Measurements from ENCODE around the gene CPVL. TPM values are rescaled to one million over a fixed set of nuclear protein-coding genes. Genes with fewer than 3 reads are reported as not detected.

Gene CPVL
- total RNA-seq, 1 experiment from 2014 or later, result 62.7 TPM

DNA sequence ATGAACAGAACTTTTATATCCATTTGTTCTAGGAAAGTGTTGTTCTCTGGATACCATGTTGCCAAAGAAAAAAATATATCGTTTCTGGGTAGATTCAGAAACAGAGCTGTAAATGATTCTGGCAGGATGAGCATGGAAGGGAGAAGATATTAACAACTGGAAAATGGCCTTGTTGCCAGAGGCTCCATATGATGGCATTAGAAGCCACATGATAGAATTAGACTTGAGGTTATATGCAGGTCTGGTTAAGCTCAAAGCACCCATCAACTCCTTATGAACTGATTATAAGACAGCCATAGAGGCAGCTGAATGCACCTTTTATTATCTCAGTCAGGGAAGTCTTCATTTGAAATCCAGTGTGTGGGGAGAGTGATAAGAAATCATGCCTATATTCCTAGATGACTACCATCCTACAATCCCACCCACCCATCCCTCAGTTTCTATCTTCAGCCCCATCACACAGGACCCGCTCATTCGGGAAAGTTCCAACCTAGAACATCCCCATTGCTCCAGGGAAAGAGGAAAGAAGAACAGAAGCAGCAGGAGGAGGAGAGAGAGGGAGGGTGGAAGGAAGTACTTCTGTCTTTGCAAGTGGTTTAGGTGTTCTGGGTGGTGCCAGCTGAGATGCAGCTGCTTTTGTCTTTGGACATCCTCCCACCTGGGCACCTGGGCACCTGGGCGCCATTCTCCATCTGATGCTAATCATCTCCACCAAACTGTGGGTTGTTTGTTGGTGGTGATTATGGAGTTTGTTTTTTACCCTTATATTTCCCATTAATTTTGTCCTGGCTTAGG is 162.7 kb downstream of the CPVL start:
- BruUV-seq (replicated peaks), result no TSS peak
- no peak for DNase-seq
- H3K27ac Mint-ChIP-seq (ENCODE audit: unreplicated experiment), result peak overlapping the region; percentile 18
- peaks cover 5% of the 10 kb centered on the region for H3K36me3 Mint-ChIP-seq (ENCODE audit: insufficient read depth, unreplicated experiment)
- intact Hi-C loops (cut with micrococcal nuclease; ENCODE audit: unreplicated experiment), result no loop called here
- H3K9me3 Mint-ChIP-seq (ENCODE audit: low read depth, unreplicated experiment), result no peaks in the 10 kb centered on the region
- H3K4me1 Mint-ChIP-seq (ENCODE audit: low read depth, unreplicated experiment), result peaks cover 48% of the 10 kb centered on the region
- H3K4me3 Mint-ChIP-seq (ENCODE audit: low read depth, unreplicated experiment), result no peak overlapping the region
- TF ChIP-seq, protein P1, sequence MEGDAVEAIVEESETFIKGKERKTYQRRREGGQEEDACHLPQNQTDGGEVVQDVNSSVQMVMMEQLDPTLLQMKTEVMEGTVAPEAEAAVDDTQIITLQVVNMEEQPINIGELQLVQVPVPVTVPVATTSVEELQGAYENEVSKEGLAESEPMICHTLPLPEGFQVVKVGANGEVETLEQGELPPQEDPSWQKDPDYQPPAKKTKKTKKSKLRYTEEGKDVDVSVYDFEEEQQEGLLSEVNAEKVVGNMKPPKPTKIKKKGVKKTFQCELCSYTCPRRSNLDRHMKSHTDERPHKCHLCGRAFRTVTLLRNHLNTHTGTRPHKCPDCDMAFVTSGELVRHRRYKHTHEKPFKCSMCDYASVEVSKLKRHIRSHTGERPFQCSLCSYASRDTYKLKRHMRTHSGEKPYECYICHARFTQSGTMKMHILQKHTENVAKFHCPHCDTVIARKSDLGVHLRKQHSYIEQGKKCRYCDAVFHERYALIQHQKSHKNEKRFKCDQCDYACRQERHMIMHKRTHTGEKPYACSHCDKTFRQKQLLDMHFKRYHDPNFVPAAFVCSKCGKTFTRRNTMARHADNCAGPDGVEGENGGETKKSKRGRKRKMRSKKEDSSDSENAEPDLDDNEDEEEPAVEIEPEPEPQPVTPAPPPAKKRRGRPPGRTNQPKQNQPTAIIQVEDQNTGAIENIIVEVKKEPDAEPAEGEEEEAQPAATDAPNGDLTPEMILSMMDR (IDR thresholded peaks at IDR 0.05; ENCODE audit: unreplicated experiment), result no peak
- CTCF ChIA-PET, result interaction anchor here (0.8 to 1.5 kb wide), 2 partner anchors 19 to 27 kb away, joined by 4 to 6 read pairs; no protein-coding TSS in a partner anchor
- no peaks in the 10 kb centered on the region for H3K27me3 Mint-ChIP-seq (ENCODE audit: unreplicated experiment)

DNA sequence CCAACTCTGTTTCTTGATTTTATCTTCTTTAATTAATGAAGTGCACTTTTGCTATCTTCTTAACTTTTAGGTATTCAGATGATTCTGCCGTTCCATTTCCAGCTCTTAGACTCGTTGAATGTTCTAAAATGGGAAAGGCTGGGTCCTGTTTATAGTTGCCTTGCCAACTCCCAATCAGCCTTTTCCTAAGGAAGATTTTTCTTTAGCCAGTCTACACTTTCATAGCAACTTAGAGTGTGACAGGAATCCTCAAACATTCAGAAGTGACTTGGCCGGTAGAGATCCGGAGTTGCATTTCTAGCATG is 165.2 kb downstream of the CPVL start:
- no TSS peak for BruUV-seq (replicated peaks)
- CTCF ChIA-PET, result interaction anchor here (0.7 to 1.2 kb wide), 4 partner anchors 25 to 116 kb away, joined by 3 to 4 read pairs (median 4); no protein-coding TSS in a partner anchor
- intact Hi-C loops (cut with micrococcal nuclease; ENCODE audit: unreplicated experiment), result no loop called here
- no peak for DNase-seq
- Mint-ChIP-seq H3K27me3 (ENCODE audit: unreplicated experiment) (no peaks in the 10 kb centered on the region), H3K4me1 (ENCODE audit: low read depth, unreplicated experiment) (peaks cover 37% of the 10 kb centered on the region), H3K4me3 (ENCODE audit: low read depth, unreplicated experiment) (no peak overlapping the region), H3K9me3 (ENCODE audit: low read depth, unreplicated experiment) (no peaks in the 10 kb centered on the region), H3K36me3 (ENCODE audit: insufficient read depth, unreplicated experiment) (peaks cover 5% of the 10 kb centered on the region), H3K27ac (ENCODE audit: unreplicated experiment) (no peak overlapping the region)
- TF ChIP-seq, protein P1 (IDR thresholded peaks at IDR 0.05; ENCODE audit: unreplicated experiment), result no peak

DNA sequence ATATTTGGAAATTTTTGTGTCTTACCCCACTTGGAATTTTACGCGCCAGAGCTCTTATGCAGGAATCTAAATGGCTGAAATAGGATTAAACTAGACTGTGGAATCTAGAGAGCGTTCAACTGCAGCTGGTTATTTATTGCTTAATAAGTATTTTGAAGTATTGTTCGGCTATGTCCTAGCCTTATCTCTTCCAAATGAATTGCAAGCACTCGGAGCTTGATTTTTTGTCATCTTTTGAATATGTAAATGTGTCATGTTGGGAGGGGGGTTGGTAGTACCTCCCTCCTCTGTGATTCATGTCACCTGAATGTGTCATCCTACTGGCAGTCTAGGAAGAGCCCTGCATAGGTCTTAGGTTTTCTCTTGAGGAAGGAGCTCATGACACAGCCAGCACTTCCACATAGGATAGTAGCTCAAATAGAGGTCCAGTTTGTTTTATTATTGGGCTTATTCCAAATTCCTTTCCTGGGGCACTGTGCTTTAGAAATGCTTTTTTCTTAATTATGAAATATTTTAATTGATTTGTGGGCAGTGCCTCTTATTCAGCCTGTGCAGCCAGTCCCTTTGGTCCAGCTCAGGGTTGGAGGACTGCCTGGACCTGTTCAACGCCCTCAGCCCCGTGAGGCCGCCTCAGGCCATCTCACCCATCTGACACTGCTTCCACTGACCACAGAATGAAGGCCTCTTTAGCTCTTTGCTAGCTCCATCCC is 165.7 kb downstream of the CPVL start:
- DNase-seq, result no peak
- BruUV-seq (replicated peaks), result no TSS peak
- Mint-ChIP-seq H3K4me3 (ENCODE audit: low read depth, unreplicated experiment) (no peak overlapping the region), H3K4me1 (ENCODE audit: low read depth, unreplicated experiment) (peaks cover 32% of the 10 kb centered on the region), H3K9me3 (ENCODE audit: low read depth, unreplicated experiment) (no peaks in the 10 kb centered on the region), H3K27me3 (ENCODE audit: unreplicated experiment) (no peaks in the 10 kb centered on the region), H3K27ac (ENCODE audit: unreplicated experiment) (no peak overlapping the region), H3K36me3 (ENCODE audit: insufficient read depth, unreplicated experiment) (peaks cover 5% of the 10 kb centered on the region)
- CTCF ChIA-PET, result interaction anchor here (0.7 to 1.2 kb wide), 4 partner anchors 24 to 116 kb away, joined by 3 to 4 read pairs (median 4); no protein-coding TSS in a partner anchor
- intact Hi-C loops (cut with micrococcal nuclease; ENCODE audit: unreplicated experiment), result no loop called here
- TF ChIP-seq, protein P1 (IDR thresholded peaks at IDR 0.05; ENCODE audit: unreplicated experiment), result no peak

DNA sequence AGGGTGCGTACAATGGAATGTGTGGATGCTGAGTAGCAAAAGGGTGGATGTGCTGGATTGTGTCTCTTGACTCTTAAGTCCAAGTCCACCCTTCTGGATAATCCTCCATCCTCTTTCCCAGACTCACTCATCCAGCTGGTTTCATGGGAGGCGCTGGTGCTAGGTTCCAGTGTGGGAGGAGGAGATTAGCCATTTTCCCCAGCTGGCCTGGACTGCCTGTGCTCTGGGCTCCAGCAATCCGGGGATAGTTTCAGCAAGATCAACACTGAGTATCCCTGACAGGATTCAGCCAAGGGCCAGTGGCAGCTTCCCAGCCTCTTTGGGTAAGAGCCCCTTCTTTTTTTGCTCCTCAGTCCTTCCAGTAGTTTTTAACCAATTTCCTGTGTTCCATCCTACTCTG is 166.6 kb downstream of the CPVL start:
- Mint-ChIP-seq H3K4me1 (ENCODE audit: low read depth, unreplicated experiment) (peaks cover 23% of the 10 kb centered on the region), H3K9me3 (ENCODE audit: low read depth, unreplicated experiment) (peaks cover 3% of the 10 kb centered on the region), H3K4me3 (ENCODE audit: low read depth, unreplicated experiment) (no peak overlapping the region), H3K27me3 (ENCODE audit: unreplicated experiment) (no peaks in the 10 kb centered on the region), H3K27ac (ENCODE audit: unreplicated experiment) (no peak overlapping the region), H3K36me3 (ENCODE audit: insufficient read depth, unreplicated experiment) (peaks cover 5% of the 10 kb centered on the region)
- intact Hi-C loops (cut with micrococcal nuclease; ENCODE audit: unreplicated experiment), result no loop called here
- no TSS peak for BruUV-seq (replicated peaks)
- CTCF ChIA-PET, result interaction anchor here (1.2 kb wide), 1 partner anchor 23 kb away, joined by 4 read pairs; no protein-coding TSS in a partner anchor
- DNase-seq, result no peak
- TF ChIP-seq, protein P1 (IDR thresholded peaks at IDR 0.05; ENCODE audit: unreplicated experiment), result no peak

Data from Calu3 (cell line).